CD4-positive, alpha-beta T cell treated with Interleukin-1 beta for 1 hour (primary cell): ENCODE measurements around the gene BARX1.
"Not testable (repeated sequence)": the region's sequence is repeated elsewhere in the genome, so short reads cannot be mapped to it uniquely, and the experiment has no call there.

Source experiments
- DNase-seq, 2 donors: peaks; one replicate each; pipeline ENCODE4 v3.0.0-alpha.2; 2020 to 2022

Gene BARX1

DNA sequence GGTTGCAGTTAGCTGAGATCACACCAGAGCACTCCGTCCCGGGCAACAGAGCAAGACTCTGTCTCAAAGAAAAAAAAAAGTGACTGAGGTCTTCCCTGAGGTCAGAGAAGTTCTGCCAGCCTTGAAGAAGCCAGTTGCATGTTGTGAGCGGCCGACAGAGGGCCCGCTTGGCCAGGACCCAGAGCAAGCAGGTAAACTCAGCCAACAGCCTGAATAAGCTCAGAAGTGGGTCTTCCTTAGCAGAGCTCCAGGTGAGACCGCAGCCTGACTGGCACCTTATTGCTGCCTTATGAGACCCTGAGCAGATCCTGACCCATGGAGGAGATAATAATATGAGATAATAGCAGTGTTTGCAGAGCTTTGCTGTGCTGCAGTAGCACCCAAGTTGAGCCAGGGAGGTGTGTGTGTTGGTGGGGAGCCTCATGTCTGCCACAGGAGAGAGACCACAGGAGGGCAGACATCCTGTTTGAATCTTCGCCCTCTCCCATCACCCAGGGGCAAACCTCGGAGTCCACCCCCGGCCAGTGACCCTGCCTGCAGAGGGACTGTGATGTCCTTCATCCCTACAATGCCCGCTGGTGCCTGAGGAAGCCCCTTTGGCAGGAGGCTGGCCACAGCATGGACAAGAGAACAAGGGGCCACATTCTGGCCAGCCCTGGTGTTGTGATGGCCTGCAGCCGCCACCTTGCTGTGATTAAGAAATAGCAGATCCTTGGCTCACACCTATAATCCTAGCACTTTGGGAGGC is 10.8 kb upstream of the BARX1 start:
- no peak for DNase-seq

DNA sequence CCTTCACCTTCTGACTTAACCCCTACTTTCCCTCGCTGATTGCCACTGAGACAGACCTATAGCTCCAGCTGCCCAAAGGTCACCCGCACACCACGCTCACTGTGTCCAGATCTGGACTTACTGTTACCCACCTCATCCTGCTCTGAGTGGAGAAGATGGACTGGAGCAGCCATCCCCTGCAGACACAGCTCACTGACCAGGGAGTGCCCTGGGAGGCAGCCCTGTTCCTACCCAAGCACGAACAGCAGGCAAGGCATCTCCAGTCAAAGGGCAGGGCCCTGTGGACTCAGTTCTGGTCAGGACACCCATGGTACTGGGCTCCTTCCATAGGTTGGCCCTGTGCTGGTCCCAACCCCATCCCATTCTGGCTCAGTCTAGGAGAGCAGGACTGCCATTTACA is 9.5 kb upstream of the BARX1 start:
- DNase-seq, result no peak

DNA sequence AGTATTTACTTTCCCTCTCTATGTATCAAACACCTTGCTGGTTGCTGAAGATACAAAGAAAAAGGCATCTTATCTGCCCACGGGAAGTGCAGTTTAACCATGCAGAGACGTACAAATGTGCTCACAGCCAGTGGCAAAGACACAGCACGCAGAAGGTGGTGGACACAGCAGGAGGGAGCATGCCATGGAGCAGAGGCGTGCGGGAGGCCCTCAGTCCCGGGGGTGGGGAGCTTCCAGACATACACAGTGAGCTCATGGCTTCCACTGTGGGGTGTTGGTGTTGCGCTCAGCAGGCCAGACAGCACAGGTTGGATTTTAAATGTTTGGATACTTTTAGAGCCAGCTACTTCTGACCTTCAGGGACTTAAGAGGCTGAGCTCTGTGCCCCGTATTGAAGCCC is 8.8 kb upstream of the BARX1 start:
- no peak for DNase-seq

DNA sequence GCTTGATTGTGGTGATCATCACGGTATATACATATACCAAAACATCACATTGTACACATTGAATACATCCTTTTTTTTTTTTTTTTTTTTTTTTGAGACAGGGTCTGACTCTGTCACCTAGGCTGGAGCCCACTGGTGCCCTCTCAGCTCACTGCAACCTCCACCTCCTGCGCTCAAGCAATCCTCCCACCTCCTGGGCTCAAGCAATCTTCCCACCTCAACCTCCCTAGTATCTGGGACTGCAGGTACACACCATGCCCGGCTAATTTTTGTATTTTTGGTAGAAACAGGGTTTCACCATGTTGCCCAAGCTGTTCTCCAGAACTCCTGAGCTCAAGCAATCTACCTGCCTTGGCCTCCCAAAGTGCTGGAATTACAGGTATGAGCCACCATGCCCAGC is 8.3 kb upstream of the BARX1 start:
- not testable (repeated sequence) for DNase-seq

DNA sequence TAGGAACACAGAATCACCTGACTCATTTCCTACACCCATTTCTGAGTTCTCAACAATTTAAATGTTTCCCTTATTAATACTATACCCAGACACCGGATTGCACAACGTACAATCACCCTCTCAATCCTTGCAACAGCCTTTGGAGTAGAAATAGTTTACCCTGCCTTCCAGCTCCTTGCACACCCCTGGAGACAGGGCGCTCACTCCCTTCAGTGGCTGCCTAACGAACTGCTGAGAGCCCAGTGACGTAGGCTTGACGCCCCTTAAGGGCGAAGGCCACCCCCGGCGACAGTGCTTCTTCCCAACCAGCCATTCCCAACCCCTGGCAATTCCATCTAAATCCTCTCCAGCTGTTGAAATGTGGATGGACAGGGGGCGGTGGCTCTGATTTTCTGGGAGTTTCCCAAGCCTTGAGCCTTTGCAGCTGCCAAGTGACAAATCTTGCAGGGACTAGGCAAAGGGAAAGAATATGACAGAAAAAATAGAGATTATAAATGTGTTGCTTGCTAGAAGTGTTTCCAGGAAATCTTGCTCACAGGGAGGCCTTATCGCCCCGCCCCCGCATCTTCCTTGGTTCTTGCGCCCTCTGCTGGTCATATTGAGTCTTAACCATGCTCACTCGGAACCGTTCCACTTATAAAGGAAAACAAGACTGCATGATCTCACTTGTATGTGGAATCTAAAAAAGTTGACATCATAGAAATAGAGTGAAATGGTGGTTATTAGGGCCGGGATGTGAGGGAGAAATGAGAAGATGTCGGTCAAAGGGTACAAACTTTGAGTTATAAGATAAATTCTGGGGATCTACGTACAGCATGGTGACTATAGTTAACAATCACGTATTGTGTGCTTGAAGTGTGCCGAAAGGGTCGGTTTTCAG is 7.6 kb upstream of the BARX1 start:
- peak; percentile 75 to 82 for DNase-seq

DNA sequence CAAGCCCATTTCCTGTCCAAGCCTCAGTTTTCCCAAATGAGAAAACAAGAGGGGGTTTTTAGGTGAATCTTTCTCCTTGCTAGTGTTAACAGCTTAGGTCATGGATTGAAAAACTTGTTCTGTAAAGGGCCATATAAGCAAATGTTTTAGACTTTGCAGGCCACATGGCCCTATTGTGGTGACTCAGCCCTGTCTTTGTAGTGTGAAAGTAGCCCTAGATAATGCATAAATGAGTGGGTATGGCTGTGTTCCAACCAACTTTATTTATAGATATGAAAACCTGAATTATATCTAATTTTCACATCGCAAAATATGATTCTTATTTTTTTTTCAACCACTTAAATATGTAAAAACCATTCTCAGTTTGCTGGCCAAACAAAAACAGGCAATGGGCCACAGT is 6.9 kb upstream of the BARX1 start:
- DNase-seq, result no peak

DNA sequence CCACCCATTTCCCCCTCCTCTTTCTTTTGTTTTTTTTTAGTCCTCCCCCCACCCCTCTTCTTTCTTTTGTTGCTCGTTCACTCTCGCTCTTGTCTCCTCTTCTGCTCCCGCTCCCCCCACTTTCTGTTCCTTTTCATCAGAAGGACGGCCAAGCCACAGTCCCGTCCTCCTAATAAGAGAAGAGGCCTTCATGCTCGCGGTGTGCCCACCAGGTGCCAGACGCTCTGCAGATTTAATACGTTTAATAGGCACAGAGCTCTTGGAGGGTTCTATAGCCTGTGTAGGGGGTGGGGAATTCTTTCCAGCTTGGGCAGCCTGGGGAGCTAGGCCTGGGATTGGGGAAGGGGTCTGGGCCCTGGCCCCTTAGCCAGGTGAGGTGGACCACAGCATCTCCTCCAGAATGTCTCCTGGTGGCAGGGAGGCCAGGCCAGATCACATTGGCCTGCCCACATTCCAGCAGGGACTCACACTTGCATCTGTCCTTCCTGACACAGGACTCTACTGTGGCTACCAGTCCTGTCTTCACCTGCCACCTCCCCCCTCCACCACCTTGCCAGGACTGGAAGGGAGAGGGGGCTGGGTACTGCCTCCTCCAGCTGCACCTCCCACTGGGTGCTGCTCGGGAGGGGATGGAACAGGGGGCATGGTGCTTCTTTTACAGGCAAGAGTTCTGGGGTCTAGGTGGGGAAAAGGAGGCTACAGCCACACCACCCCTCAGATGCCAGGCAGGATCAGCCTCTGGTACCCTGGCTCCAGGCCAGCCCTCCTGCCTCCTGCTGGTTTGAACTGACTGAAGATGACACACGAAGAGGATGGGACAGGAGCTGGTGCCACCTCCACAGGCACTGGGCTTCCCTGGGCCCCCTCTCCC is 6.1 kb upstream of the BARX1 start:
- DNase-seq, result no peak

DNA sequence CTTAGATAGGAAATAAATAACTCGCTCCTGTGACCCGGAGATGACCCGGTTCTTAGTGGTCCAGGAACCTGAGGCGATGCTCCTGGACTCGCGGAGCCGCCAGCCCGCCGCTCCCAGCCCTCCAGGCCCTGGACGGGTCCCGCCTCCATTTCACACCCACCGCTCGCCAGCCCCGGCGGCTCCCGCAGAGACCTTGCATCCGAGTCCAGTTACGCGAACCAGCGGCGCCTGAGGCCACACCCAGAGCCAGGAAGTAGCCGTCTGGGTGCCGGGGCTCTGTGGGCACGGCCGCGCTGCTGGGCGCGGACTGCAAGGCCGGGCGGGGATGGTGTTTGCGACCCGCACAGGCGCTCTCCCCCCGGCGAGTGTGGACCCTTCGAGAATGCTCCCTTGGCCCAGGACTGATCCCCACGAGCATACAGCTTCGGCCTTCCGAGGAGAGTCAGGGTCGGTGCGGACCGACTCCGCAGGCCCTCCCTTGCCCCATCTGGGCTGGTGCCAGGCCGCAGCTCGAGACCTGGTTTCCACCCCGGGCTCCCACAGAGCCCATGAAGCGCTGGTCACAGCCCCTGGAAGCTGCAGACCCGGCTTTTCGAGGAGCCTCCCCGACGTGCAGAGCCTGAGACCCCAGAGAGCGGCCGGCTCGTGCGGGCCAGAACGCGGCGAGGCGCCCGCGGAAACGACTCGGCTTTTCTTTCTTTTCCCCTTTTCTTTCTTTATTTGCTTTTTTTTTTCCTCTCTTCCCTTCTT is 5.2 kb upstream of the BARX1 start:
- no peak for DNase-seq

DNA sequence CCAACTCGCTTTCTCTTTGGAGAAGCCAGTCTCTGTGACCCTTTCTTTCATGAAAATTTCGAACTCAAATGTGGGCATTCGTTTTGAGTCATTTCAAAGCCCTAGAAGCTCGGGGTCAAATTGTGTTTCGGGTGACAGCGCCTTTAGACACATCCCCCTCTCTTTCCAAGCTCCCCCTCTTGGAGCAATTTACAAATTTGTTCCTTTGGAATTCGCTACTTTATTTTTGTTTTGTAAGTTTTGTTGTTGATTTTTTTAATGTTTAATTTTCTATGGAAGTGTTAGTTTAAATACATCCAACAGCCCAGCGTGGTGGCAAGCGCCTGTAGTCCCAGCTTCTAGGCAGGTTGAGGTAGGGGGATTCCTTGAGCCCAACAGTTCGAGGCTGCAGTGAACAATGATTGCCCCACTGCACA is 4.6 kb upstream of the BARX1 start:
- no peak for DNase-seq

DNA sequence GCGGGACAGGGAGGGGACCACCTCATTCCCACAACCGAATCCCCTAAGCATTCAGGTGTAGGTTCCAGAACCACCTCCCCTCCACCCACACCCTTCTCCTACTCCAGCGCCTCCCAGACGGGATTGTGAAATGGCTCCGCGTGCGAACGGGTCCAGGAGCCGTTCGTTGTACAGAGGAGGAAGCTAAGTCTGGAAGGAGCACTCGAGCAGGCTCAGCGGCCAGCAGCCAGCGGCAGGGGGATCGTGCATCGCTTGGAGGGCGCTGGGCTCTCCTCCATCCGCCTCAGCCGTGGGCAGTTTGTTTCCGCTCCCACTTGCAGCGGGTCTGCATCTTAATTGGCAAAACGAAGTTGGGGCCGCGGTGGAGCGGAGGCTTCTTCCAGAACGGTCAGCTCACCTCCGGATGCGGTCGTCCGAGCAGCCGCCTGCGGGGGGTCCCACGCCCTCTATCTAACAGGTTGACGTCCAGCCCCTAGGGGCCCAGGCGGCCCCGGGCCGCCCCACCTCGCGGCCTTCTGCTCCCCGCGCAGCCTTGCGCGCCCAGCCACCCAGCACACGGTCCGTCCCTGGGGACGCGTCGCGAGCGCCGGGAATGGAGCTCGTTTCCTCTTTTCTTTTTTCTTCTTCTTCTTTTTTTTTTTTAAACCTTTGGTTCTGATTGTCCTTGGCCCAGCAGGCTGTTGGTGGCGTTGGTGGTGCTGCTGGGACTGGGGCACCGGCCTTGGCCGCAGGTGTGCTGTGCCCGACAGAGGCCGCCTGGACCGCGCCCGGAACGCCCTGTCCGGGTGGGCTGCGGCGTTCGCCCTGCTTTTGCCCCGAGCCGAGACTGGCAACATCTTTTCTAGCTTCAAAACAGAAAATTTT is 3.9 kb upstream of the BARX1 start:
- peak in 1 of 2 donors; percentile 36 for DNase-seq

DNA sequence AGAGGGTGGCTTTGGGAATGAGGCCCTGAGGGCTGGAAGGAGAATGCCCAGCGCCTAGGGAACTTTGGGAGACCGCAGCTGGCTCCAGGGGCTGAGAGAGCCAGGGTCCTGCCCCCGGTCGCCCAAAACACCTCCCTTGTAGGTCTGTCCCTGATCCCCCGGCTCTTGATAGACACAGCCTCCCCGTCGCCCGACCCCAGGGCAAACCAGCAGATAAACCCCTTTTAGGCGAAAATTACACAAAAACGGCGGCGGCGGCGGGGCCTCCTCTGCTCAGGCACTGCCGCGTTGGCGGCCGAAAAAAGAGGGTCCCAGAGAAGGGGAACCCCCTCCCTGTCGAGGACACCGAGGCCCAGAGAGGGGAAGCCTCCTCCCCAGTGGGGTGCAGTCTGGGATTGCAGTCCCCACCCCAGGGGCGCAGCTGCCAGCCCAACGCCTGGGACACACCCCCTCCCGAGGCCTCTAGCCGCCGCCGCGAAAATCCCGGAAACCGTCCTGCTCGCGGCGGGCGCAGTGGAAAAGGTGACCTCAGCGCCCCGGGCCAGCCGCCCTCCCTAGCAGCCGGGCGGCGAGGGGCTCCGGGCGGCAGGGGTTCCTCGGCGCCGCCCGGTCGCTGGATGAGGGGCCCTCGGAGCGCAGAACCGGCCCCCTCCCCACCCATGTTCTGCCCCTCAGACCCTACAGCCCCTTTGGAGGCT is 3.1 kb upstream of the BARX1 start:
- no peak for DNase-seq

DNA sequence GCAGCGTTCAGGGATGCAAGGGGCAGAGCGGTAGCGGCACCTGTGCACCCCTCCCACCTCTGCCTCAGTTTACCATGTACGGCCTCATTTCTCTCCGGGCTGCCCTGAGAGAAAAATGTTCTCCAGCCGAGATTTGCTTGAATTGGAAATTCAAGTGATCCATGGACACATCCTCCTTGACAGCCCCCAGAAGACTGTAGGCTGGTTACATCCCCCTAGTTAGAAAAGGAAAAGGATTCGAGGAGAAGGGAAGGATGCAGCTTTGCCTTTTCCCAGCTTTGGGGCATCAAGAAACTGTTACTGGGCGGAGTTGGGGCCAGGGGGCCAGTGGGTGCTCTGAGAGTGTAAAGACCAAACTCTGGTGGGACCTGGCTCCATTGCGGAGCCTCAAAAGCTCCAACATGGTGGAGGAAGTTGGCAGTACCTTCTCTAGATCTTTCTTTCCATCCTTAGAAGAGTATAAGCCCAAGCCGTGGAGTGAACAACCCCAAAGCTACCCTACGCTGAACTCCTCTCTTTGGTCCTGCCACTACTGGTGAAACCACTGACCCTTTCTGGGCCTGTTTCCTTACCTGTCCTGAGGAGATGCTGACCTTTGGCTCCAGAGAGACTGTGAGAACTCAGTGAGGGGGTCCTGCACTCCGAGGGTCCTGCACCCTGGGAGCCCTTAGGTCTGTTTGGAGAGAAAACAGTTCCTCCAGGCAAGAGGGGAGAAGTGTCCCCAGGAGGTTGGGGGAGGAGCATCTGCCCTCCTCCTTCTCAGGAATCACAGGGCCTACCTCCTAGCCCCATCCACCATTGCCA is 1.0 kb upstream of the BARX1 start:
- DNase-seq, result no peak

DNA sequence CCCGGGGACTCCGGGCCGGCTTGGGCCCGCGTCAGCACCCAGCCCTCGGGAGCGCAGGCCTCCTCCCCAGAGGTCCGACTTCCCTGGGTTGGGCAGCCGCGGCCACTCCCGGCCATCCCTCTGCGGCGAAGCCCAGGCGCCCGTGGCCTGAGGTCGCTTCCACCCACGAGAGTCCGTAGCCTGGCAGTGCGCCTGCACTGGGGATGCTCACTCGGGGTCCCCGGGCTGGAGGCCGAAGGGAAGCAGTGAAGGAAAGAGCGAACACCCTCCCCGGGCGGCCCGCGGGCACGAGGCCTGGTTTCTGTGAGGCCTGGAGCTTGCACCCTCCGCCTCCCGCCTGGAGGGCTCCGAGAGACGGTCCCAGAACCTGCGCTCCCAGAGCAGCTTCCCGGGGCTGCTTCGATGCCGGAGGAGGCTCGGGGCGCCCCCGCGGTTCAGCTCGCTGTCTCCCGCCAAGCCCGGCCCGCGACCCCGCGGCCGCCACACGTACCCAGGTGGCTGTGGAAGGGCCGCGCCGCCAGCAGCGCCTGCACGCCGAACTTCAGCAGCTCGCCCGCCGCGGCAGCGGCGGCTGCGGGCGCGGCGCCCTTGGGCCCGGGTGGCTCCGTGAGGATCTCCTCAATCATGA is 607 bp downstream of the BARX1 start:
- DNase-seq, result no peak

DNA sequence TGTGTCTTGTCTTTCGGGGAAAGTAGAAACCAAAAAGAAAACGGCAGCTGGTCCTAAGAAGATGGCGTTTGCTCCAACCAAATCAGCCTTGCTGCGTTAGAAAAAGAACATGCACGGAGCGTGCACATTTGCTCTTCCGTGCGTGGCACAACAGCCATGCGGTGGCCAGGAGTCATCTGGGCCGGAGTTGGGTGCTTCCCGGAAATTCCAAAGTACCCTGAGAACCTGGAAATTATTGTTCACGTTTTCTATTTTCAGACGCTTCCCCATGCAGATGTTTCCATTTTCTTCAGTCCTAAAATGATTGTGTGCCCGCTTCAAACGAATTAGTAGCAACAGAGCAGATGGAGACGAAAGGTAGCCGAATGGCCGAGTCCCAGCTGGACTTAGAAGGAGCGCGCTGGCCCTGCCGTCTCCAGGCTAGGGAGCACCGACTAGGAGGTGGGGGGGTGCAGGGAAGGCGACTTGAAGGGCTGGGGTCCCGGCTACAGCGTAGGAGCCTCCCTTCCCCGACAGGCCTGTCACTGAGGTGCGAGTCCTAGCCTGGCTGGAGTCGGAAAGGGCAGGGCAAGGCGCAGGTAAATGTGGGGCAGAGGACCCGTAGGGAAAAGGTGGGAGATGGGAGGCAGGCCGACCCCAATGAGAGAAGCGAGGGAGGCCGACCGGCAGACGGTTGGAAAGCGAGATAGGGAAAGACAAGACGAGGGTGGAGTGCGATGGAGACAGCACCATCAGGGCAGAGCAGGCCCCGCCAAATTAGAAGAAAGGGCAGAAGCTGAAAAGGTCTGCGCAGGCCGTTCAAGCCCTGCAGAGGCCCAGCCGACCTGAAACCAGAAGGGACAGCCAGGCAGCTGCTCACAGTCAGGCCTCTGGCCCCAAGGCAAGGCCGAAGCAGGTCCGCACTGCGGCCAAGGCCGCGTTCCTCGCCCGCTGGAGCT is 1.4 kb downstream of the BARX1 start:
- no peak for DNase-seq

DNA sequence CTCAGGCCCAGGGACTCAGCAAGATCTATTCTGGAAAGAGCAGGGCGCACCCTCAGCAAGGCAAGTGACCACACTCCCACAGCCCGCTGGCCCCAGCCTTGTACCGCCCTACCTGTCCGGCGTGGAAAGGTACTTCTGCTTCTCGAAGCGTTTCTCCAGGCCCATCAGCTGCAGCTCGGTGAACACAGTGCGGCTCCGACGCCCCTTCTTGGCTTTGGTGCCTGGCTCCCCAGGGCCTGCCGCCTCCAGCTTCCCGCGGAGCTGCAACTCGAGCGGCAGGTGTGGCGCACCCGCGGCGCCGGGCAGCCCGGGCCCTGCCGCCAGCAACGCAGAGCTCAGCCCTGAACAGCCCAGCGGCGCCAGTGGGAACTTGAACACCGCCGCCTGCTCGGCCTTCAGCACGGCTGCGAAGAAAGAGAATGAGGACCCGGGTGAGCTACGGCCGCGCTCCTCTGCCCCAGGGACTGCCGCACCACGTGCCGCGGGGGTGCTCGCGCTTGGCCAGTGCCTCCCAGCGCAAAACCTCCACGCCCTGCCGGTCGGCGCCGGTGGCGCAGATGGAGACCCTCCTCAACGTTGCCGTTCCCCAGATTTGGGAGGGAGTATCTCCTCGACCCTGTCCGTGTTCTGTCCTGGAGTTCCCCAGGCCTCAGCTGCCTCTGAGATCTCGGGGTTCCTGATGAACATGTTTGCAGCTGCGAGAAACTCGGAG is 2.2 kb downstream of the BARX1 start:
- no peak for DNase-seq

DNA sequence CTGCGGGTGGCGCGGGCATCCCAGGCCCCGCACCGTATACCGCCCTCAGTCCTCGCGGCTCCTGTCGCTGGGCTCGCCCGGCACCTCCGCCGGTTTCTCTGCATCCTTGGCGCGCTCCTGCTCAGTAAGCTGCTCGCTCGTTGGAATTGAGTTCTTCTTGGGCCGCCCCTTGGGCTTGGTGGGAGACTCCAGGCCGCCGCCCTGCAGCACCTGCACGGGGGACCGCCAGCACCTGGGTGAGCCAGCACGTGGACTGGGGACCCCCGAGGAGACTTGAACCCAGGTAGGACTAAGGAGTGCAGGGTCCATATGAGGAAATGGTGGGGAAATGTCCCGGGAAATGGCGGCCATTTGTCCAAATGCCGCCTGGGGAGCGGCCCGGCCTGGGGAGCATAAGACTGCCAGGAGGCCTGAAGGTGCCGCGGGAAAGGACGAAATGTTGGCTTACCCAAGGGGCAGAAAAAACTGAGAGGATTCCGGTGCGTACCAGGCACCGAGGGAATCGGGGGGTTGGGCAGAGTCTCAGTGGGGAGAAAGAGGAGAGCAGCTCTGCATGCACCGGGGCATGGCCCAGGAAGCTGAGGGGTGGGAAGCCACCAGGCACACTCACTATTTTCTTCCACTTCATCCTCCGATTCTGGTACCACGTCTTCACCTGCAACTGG is 2.9 kb downstream of the BARX1 start:
- DNase-seq, result no peak

DNA sequence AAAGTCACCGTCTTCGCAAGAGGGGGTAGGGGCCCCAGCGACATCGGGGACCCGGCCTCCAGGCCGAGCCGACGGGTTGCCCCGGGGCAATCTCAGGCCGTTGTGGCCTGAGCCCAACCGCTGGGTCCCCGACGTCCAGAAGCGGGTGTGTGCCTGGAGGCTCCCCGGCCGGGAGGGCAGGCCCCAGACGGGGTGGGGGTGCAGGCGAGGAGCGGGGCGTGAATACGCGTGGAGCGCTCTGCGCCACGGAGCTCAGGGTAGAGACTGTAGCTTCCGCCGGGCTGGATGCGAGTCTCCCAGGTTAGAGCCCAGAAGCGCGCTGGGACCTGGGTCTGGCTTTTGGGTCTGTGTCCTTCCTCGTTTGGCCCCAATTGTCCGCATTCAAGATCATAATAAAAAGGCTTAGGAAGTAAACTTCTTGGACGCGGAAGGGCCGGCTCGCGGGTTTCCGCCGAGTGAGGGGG is 3.5 kb downstream of the BARX1 start:
- no peak for DNase-seq
